ENCODE data around the gene SYNE3.
A peak's percentile ranks its signal among the peaks of the same experiment; 100 is the strongest.

Gene SYNE3

GRCh38 chr14:95520346-95520745, 3.9 kb upstream of the SYNE3 start:
- no peak for TF ChIP-seq CTCF (IDR thresholded peaks at IDR 0.05; ENCODE audit: low read depth, low read length, missing control alignments)
- H3K4me3 ChIP-seq (replicated peaks; ENCODE audit: low read depth, low read length) = no peak overlapping the region
- DNase-seq (ENCODE audit: extremely low read depth, low read depth) = no peak

GRCh38 chr14:95519699-95520098, 3.2 kb upstream of the SYNE3 start:
- DNase-seq (ENCODE audit: extremely low read depth, low read depth) = peak; percentile 80
- no peak for TF ChIP-seq CTCF (IDR thresholded peaks at IDR 0.05; ENCODE audit: low read depth, low read length, missing control alignments)
- no peak overlapping the region for H3K4me3 ChIP-seq (replicated peaks; ENCODE audit: low read depth, low read length)

GRCh38 chr14:95518045-95518751, 1.7 kb upstream of the SYNE3 start:
- TF ChIP-seq CTCF (IDR thresholded peaks at IDR 0.05; ENCODE audit: low read depth, low read length, missing control alignments) = no peak
- H3K4me3 ChIP-seq (replicated peaks; ENCODE audit: low read depth, low read length) = no peak overlapping the region
- no peak for DNase-seq (ENCODE audit: extremely low read depth, low read depth)

GRCh38 chr14:95515596-95516552, 576 bp downstream of the SYNE3 start:
- TF ChIP-seq CTCF (IDR thresholded peaks at IDR 0.05; ENCODE audit: low read depth, low read length, missing control alignments) = peak; percentile 33
- DNase-seq (ENCODE audit: extremely low read depth, low read depth) = no peak
- peak overlapping the region; percentile 53 for H3K4me3 ChIP-seq (replicated peaks; ENCODE audit: low read depth, low read length)

- no peak for DNase-seq (ENCODE audit: extremely low read depth, low read depth)
- TF ChIP-seq CTCF (IDR thresholded peaks at IDR 0.05; ENCODE audit: low read depth, low read length, missing control alignments) = no peak
- peak overlapping the region; percentile 53 for H3K4me3 ChIP-seq (replicated peaks; ENCODE audit: low read depth, low read length)
Measured at GRCh38 chr14:95515080-95515489, 1.4 kb downstream of the SYNE3 start.

GRCh38 chr14:95514131-95515079, 2.0 kb downstream of the SYNE3 start:
- no peak for TF ChIP-seq CTCF (IDR thresholded peaks at IDR 0.05; ENCODE audit: low read depth, low read length, missing control alignments)
- DNase-seq (ENCODE audit: extremely low read depth, low read depth) = no peak
- H3K4me3 ChIP-seq (replicated peaks; ENCODE audit: low read depth, low read length) = peak overlapping the region; percentile 53

Measured in HFF-Myc (cell line).